GM12801 (cell line): ENCODE data around the gene ASS1.

ENCODE experiments used
- TF ChIP-seq, protein P1 (sequence below): IDR thresholded peaks from one replicate; pipeline ENCODE4 v1.5.1; 2011; ENCODE audit warnings: control low read depth; ENCODE audit not compliant: insufficient read length; ENCODE audit errors: extremely low read depth

The ASS1 gene

GRCh38 chr9:130432362-130432761 lies 12.4 kb upstream of the ASS1 start:
- TF ChIP-seq, protein P1, sequence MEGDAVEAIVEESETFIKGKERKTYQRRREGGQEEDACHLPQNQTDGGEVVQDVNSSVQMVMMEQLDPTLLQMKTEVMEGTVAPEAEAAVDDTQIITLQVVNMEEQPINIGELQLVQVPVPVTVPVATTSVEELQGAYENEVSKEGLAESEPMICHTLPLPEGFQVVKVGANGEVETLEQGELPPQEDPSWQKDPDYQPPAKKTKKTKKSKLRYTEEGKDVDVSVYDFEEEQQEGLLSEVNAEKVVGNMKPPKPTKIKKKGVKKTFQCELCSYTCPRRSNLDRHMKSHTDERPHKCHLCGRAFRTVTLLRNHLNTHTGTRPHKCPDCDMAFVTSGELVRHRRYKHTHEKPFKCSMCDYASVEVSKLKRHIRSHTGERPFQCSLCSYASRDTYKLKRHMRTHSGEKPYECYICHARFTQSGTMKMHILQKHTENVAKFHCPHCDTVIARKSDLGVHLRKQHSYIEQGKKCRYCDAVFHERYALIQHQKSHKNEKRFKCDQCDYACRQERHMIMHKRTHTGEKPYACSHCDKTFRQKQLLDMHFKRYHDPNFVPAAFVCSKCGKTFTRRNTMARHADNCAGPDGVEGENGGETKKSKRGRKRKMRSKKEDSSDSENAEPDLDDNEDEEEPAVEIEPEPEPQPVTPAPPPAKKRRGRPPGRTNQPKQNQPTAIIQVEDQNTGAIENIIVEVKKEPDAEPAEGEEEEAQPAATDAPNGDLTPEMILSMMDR, result no peak

DNA sequence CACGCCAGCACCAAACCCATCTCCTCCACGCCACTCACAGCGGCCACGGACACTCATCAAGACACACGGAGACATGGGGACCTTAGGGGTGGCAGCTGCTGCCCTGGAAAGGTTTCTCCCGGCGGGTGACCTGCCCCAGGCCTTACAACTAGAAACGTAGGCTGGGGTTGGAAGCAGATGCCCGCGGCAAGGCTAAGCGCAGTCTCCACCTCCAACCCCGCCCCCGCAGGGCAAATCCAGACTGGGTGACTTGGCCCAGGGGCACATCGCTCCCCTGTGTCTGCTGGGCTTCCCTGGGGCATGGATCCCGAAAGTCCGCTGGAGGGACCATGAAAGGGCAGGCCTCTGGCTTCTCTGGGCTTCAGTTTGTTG lies 12.0 kb upstream of the ASS1 start:
- TF ChIP-seq, protein P1, result no peak

DNA sequence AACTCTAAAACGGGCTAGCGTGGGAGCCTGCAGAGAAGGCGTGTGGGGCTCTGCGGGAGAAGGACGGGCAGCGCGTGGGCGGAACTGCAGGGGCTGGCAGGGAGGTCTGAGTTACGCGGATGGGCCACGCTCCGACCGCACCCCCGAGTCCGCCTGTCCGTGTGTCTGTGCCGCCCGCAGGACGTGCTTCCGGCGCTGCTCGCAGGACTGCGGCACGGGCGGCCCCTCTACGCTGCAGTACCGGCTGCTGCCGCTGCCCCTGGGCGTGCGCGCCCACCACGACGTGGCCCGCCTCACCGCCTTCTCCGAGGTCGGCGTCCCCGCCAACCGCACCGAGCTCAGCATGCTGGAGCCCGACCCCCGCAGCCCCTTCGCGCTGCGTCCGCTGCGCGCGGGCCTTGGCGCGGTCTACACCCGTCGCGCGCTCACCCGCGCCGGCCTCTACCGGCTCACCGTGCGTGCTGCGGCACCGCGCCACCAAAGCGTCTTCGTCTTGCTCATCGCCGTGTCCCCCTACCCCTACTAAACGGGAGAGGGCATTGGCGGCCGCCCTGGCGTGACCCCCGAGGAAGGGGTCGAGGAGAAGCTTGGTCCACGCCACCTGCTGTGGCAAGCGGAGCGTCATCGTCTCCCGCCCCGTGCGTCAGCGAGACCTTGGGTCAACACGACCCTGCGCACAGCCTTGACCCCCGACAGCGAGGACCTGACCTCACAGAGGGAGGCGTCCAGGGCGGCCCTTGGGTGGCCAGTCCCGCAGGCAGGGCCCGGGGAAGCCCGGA lies 11.4 kb upstream of the ASS1 start:
- TF ChIP-seq, protein P1, result no peak

DNA sequence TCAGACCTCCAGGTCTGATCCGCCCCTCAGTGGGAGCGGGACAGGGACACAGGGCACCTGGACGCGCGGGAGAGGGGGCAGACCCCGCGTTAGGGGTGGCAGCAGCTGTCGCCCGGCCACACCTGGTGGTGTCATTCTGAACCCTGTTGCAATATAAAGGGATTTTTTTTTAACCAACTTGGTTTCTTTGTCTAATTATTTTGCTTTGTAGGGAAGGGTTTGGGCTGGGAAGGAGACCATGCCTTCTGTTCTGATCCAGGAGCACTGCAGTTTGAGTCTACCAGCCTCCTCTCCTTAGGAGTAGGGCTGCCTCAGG lies 10.9 kb upstream of the ASS1 start:
- TF ChIP-seq, protein P1, result no peak

- TF ChIP-seq, protein P1, result no peak
Observed at GRCh38 chr9:130437011-130437789, 7.6 kb upstream of the ASS1 start.

- TF ChIP-seq, protein P1, result no peak
Observed at GRCh38 chr9:130438382-130438981, 6.3 kb upstream of the ASS1 start.

DNA sequence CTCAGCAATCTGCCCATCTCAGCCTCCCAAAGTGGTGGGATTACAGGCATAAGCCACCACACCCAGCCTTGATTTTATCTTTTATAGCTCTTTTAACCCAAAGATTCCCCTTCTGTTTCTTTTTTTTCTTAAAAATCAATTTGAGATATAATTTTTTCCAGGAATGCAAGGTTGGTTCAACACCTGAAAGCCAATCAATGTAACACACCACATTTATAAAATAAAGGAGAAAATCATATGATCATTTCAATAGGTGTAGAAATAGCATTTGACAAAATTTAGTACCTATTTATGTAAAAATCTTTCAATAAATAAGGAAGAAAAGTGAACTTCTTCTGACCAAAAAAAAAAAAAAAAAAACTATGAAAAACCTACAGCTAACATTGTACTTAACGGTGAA lies 3.7 kb upstream of the ASS1 start:
- TF ChIP-seq, protein P1, result no peak
